ENCODE data around the gene TCF3.

TCF3 gene

GRCh38 chr19:1571358-1571757 is 81.1 kb downstream of the TCF3 start:
- Histone ChIP-seq H3K27ac (ENCODE audit: low read length) (no peak overlapping the region), H3K4me3 (ENCODE audit: low read length) (no peak overlapping the region), H3K4me1 (ENCODE audit: control insufficient read depth, low read depth, low read length) (no peaks in the 10 kb centered on the region), H3K36me3 (ENCODE audit: control insufficient read depth, low read depth, low read length) (no peaks in the 10 kb centered on the region), H3K9me3 (ENCODE audit: control insufficient read depth, low read depth, low read length) (no peaks in the 10 kb centered on the region), H3K9ac (ENCODE audit: low read length) (no peak overlapping the region), H3K27me3 (ENCODE audit: control insufficient read depth, insufficient read depth, low read length) (peaks cover 28% of the 10 kb centered on the region)

- H3K36me3 ChIP-seq (ENCODE audit: control insufficient read depth, low read depth, low read length): no peaks in the 10 kb centered on the region
- no peaks in the 10 kb centered on the region for H3K4me1 ChIP-seq (ENCODE audit: control insufficient read depth, low read depth, low read length)
- peaks cover 28% of the 10 kb centered on the region for H3K27me3 ChIP-seq (ENCODE audit: control insufficient read depth, insufficient read depth, low read length)
- no peak overlapping the region for H3K4me3 ChIP-seq (ENCODE audit: low read length)
- H3K27ac ChIP-seq (ENCODE audit: low read length): no peak overlapping the region
- no peak overlapping the region for H3K9ac ChIP-seq (ENCODE audit: low read length)
- H3K9me3 ChIP-seq (ENCODE audit: control insufficient read depth, low read depth, low read length): no peaks in the 10 kb centered on the region
Measured at GRCh38 chr19:1570836-1571235, 81.6 kb downstream of the TCF3 start.

- no peak overlapping the region for H3K9ac ChIP-seq (ENCODE audit: low read length)
- H3K9me3 ChIP-seq (ENCODE audit: control insufficient read depth, low read depth, low read length): no peaks in the 10 kb centered on the region
- H3K27ac ChIP-seq (ENCODE audit: low read length): no peak overlapping the region
- peaks cover 4% of the 10 kb centered on the region for H3K4me1 ChIP-seq (ENCODE audit: control insufficient read depth, low read depth, low read length)
- no peak overlapping the region for H3K4me3 ChIP-seq (ENCODE audit: low read length)
- no peaks in the 10 kb centered on the region for H3K36me3 ChIP-seq (ENCODE audit: control insufficient read depth, low read depth, low read length)
- H3K27me3 ChIP-seq (ENCODE audit: control insufficient read depth, insufficient read depth, low read length): peaks cover 28% of the 10 kb centered on the region
Measured at GRCh38 chr19:1569997-1570396, 82.4 kb downstream of the TCF3 start.

GRCh38 chr19:1568320-1569019 is 83.9 kb downstream of the TCF3 start, which contains the start of gene MEX3D:
TSS of gene MEX3D (minus strand) at chr19:1568325. CDS start at chr19:1568058, 267 bp downstream.
- H3K27ac ChIP-seq (ENCODE audit: low read length): no peak within 1 kb of the TSS
- peaks cover 4% of the 10 kb centered on the region for H3K4me1 ChIP-seq (ENCODE audit: control insufficient read depth, low read depth, low read length)
- peak within 1 kb of the TSS; percentile 94 for H3K9ac ChIP-seq (ENCODE audit: low read length)
- H3K9me3 ChIP-seq (ENCODE audit: control insufficient read depth, low read depth, low read length): no peaks in the 10 kb centered on the region
- H3K36me3 ChIP-seq (ENCODE audit: control insufficient read depth, low read depth, low read length): peaks cover under 1% of the 10 kb centered on the region
- H3K4me3 ChIP-seq (ENCODE audit: low read length): peak within 1 kb of the TSS; percentile 79
- peaks cover 28% of the 10 kb centered on the region for H3K27me3 ChIP-seq (ENCODE audit: control insufficient read depth, insufficient read depth, low read length)

GRCh38 chr19:1567848-1568227 is 84.6 kb downstream of the TCF3 start:
- Histone ChIP-seq H3K4me1 (ENCODE audit: control insufficient read depth, low read depth, low read length) (peaks cover 4% of the 10 kb centered on the region), H3K27me3 (ENCODE audit: control insufficient read depth, insufficient read depth, low read length) (peaks cover 28% of the 10 kb centered on the region), H3K4me3 (ENCODE audit: low read length) (no peak overlapping the region), H3K9me3 (ENCODE audit: control insufficient read depth, low read depth, low read length) (no peaks in the 10 kb centered on the region), H3K27ac (ENCODE audit: low read length) (no peak overlapping the region), H3K36me3 (ENCODE audit: control insufficient read depth, low read depth, low read length) (peaks cover 7% of the 10 kb centered on the region), H3K9ac (ENCODE audit: low read length) (no peak overlapping the region)

- H3K4me3 ChIP-seq (ENCODE audit: low read length): peak overlapping the region; percentile 79
- H3K9ac ChIP-seq (ENCODE audit: low read length): peak overlapping the region; percentile 94
- peaks cover 11% of the 10 kb centered on the region for H3K36me3 ChIP-seq (ENCODE audit: control insufficient read depth, low read depth, low read length)
- H3K4me1 ChIP-seq (ENCODE audit: control insufficient read depth, low read depth, low read length): peaks cover 4% of the 10 kb centered on the region
- no peak overlapping the region for H3K27ac ChIP-seq (ENCODE audit: low read length)
- H3K27me3 ChIP-seq (ENCODE audit: control insufficient read depth, insufficient read depth, low read length): peaks cover 28% of the 10 kb centered on the region
- H3K9me3 ChIP-seq (ENCODE audit: control insufficient read depth, low read depth, low read length): no peaks in the 10 kb centered on the region
Measured at GRCh38 chr19:1567116-1567847, 85.1 kb downstream of the TCF3 start.

- Histone ChIP-seq H3K4me1 (ENCODE audit: control insufficient read depth, low read depth, low read length) (peaks cover 4% of the 10 kb centered on the region), H3K27ac (ENCODE audit: low read length) (peak overlapping the region; percentile 84), H3K27me3 (ENCODE audit: control insufficient read depth, insufficient read depth, low read length) (peaks cover 28% of the 10 kb centered on the region), H3K36me3 (ENCODE audit: control insufficient read depth, low read depth, low read length) (peaks cover 11% of the 10 kb centered on the region), H3K9me3 (ENCODE audit: control insufficient read depth, low read depth, low read length) (no peaks in the 10 kb centered on the region), H3K4me3 (ENCODE audit: low read length) (peak overlapping the region; percentile 79), H3K9ac (ENCODE audit: low read length) (peak overlapping the region; percentile 94)
Measured at GRCh38 chr19:1566392-1567115, 85.9 kb downstream of the TCF3 start.

GRCh38 chr19:1563251-1563650 is 89.2 kb downstream of the TCF3 start:
- Histone ChIP-seq H3K27me3 (ENCODE audit: control insufficient read depth, insufficient read depth, low read length) (no peaks in the 10 kb centered on the region), H3K4me1 (ENCODE audit: control insufficient read depth, low read depth, low read length) (peaks cover 4% of the 10 kb centered on the region), H3K9ac (ENCODE audit: low read length) (no peak overlapping the region)

GRCh38 chr19:1561236-1561842 is 91.1 kb downstream of the TCF3 start:
- H3K9me3 ChIP-seq (ENCODE audit: control insufficient read depth, low read depth, low read length): no peaks in the 10 kb centered on the region
- H3K4me1 ChIP-seq (ENCODE audit: control insufficient read depth, low read depth, low read length): peaks cover 4% of the 10 kb centered on the region
- no peak overlapping the region for H3K9ac ChIP-seq (ENCODE audit: low read length)
- H3K27ac ChIP-seq (ENCODE audit: low read length): no peak overlapping the region
- H3K36me3 ChIP-seq (ENCODE audit: control insufficient read depth, low read depth, low read length): peaks cover 11% of the 10 kb centered on the region
- H3K4me3 ChIP-seq (ENCODE audit: low read length): no peak overlapping the region
- H3K27me3 ChIP-seq (ENCODE audit: control insufficient read depth, insufficient read depth, low read length): no peaks in the 10 kb centered on the region

More at GRCh38 chr19:1563251-1563650, 89.2 kb downstream of the TCF3 start:
- peaks cover 11% of the 10 kb centered on the region for H3K36me3 ChIP-seq (ENCODE audit: control insufficient read depth, low read depth, low read length)
- H3K9me3 ChIP-seq (ENCODE audit: control insufficient read depth, low read depth, low read length): no peaks in the 10 kb centered on the region
- no peak overlapping the region for H3K27ac ChIP-seq (ENCODE audit: low read length)
- H3K4me3 ChIP-seq (ENCODE audit: low read length): no peak overlapping the region

GRCh38 chr19:1560286-1560882 is 92.0 kb downstream of the TCF3 start:
- no peak overlapping the region for H3K4me3 ChIP-seq (ENCODE audit: low read length)
- H3K9me3 ChIP-seq (ENCODE audit: control insufficient read depth, low read depth, low read length): no peaks in the 10 kb centered on the region
- peaks cover under 1% of the 10 kb centered on the region for H3K4me1 ChIP-seq (ENCODE audit: control insufficient read depth, low read depth, low read length)
- peaks cover 11% of the 10 kb centered on the region for H3K36me3 ChIP-seq (ENCODE audit: control insufficient read depth, low read depth, low read length)
- H3K27ac ChIP-seq (ENCODE audit: low read length): no peak overlapping the region
- no peaks in the 10 kb centered on the region for H3K27me3 ChIP-seq (ENCODE audit: control insufficient read depth, insufficient read depth, low read length)
- H3K9ac ChIP-seq (ENCODE audit: low read length): no peak overlapping the region
